ENCODE measurements around the gene PSMD4. TPM values are rescaled to one million over a fixed set of nuclear protein-coding genes. Genes with fewer than 3 reads are reported as not detected.

PSMD4 gene
- polyA plus RNA-seq, 2 of the 4 experiments (the other 2 are of a cell fraction): 207 to 265 TPM

- peak; percentile 75 for TF ChIP-seq HOXB5 (CRISPR knock-in tag; IDR thresholded peaks at IDR 0.05)
- no peak for TF ChIP-seq RNF2 (IDR thresholded peaks at IDR 0.05; ENCODE audit: borderline replicate concordance, low read depth)
- 0 out of 3 replicates have a peak, but pooled peaks have one; percentile 25 for TF ChIP-seq BCL3 (IDR thresholded peaks at IDR 0.05)
- peak; percentile 68; the same call in 1 of the 2 replicates for TF ChIP-seq TFCP2L1 (CRISPR knock-in tag; IDR thresholded peaks at IDR 0.05)
- 0 out of 2 replicates have a peak, but pooled peaks have one; percentile 46 for TF ChIP-seq ESRRA (IDR thresholded peaks at IDR 0.05; ENCODE audit: borderline replicate concordance, low read length)
- TF ChIP-seq ZC3H11A (IDR thresholded peaks at IDR 0.05): no peak
- peak; percentile 56; the same call in 1 of the 2 replicates for TF ChIP-seq ELK1 (IDR thresholded peaks at IDR 0.05; ENCODE audit: low read depth, low read length)
- no peak for TF ChIP-seq RAD21 (conservative IDR thresholded peaks at IDR 0.05 in 1 of 2, IDR thresholded peaks at IDR 0.05 in 1 of 2)
- TF ChIP-seq NPAS2 (CRISPR knock-in tag; IDR thresholded peaks at IDR 0.05; ENCODE audit: borderline replicate concordance): no peak
- TF ChIP-seq RARB (CRISPR knock-in tag; IDR thresholded peaks at IDR 0.05): no peak
- no peak for TF ChIP-seq RFX5 (IDR thresholded peaks at IDR 0.05)
- no peak for TF ChIP-seq ZNF302 (CRISPR knock-in tag; IDR thresholded peaks at IDR 0.05)
- TF ChIP-seq POLR2AphosphoS2 (conservative IDR thresholded peaks at IDR 0.05; ENCODE audit: low read length): no peak
- TF ChIP-seq FOSB (CRISPR knock-in tag; IDR thresholded peaks at IDR 0.05): no peak
Observed at GRCh38 chr1:151281225-151281968, 26.9 kb downstream of the PSMD4 start (continued).

DNA sequence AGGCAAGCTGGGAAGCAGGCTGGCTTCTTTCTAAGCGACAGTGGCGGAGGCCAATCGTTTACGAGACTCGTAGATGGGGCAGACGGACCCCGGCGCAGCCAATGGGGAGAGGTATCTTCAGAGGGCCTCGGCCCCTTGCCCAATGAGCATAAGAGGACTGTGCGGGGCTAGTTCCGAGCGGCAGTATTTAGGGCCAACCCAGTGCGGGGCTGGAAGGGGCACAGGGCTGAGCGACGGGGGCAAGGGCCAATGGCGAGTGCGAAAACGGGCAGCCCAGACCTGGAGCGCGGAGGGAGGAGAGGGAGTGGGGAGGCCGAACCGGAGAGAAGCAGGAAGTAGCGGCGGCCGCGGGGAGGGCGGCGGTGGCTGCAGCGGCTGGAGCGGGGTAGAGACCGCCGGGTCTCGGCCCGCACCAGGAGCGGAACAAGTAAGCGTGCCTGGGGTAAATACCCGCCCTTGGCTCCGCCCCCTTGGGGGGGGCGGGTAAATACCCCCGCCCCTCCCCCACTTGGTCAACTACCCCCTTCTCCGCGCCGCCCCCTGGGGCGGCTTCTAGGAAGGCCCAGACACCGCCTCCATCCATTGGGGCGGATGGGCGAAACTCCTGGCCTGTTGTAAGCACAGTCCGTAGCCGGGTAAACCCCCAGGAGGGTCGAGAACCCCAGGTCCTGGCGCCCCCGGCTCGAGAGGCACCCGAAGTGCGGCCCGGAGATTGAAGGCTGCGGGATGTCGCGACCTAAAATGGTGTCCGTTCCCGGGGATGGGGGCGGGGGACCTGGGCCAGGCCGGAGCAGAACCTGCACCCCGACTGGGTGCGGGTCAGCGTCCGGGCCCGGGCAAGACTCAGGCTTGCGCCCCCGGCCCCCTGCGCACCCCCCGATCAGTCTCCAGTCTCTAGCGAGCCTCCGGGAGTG, 27.7 kb downstream of the PSMD4 start, which contains the start of gene ZNF687:
TSS of gene ZNF687 (plus strand) at position 331 of the 914 bp plus-strand sequence. CDS start 3,993 bp downstream, outside the sequence.
- WGBS (ENCODE audit: missing lambda C conversion rate): under 1% methylated on average over 43 of the region's 74 CpGs
- Histone ChIP-seq H3K4me1 (peaks cover 13% of the 10 kb centered on the region), H3K4me2 (peak within 1 kb of the TSS; percentile 97), H3K4me3 (peak within 1 kb of the TSS; percentile 75), H3K9me3 (no peaks in the 10 kb centered on the region), H3K27ac (peak within 1 kb of the TSS; percentile 90 to 92)
- ATAC-seq (peak; percentile 89 to 96), FAIRE-seq (peak; percentile 79), DNase-seq (ENCODE audit: low read depth in 1 of 2, low spot score in 1 of 2) (peak; percentile 100)
- POLR2A ChIA-PET: interaction anchor here (0.8 to 1.6 kb wide), 14 partner anchors 9 to 117 kb away, joined by 3 to 18 read pairs (median 4); partner anchors contain the start of genes PI4KB, PSMB4, PSMD4 and VPS72
- CTCF ChIA-PET: interaction anchor here (0.9 to 4.2 kb wide), 16 partner anchors 10 to 456 kb away, joined by 3 to 22 read pairs (median 4); partner anchors contain the start of gene PSMD4
- no peak for TF ChIP-seq MAZ (IDR thresholded peaks at IDR 0.05; ENCODE audit: borderline replicate concordance, low read depth, low read length)
- TF ChIP-seq, protein P1, sequence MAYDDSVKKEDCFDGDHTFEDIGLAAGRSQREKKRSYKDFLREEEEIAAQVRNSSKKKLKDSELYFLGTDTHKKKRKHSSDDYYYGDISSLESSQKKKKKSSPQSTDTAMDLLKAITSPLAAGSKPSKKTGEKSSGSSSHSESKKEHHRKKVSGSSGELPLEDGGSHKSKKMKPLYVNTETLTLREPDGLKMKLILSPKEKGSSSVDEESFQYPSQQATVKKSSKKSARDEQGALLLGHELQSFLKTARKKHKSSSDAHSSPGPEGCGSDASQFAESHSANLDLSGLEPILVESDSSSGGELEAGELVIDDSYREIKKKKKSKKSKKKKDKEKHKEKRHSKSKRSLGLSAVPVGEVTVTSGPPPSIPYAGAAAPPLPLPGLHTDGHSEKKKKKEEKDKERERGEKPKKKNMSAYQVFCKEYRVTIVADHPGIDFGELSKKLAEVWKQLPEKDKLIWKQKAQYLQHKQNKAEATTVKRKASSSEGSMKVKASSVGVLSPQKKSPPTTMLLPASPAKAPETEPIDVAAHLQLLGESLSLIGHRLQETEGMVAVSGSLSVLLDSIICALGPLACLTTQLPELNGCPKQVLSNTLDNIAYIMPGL (CRISPR knock-in tag; IDR thresholded peaks at IDR 0.05; ENCODE audit: borderline replicate concordance): no peak
- no peak for TF ChIP-seq MAFK (IDR thresholded peaks at IDR 0.05; ENCODE audit: partially characterized antibody)
- peak; percentile 53 to 74; a peak in 4 of 5 replicates for TF ChIP-seq JUN (IDR thresholded peaks at IDR 0.05)
- TF ChIP-seq POLR2A (IDR thresholded peaks at IDR 0.05; ENCODE audit: low read length): peak; percentile 64
- TF ChIP-seq HEYL (CRISPR knock-in tag; IDR thresholded peaks at IDR 0.05): no peak
- TF ChIP-seq, protein P2, sequence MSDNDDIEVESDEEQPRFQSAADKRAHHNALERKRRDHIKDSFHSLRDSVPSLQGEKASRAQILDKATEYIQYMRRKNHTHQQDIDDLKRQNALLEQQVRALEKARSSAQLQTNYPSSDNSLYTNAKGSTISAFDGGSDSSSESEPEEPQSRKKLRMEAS (IDR thresholded peaks at IDR 0.05): peak; percentile 11; the same call in 1 of the 2 replicates
- no peak for TF ChIP-seq FOSL2 (IDR thresholded peaks at IDR 0.05)
- TF ChIP-seq FOSL2 (CRISPR knock-in tag; IDR thresholded peaks at IDR 0.05): no peak
- peak; percentile 64; the same call in 1 of the 2 replicates for TF ChIP-seq RFX5 (IDR thresholded peaks at IDR 0.05)
- peak; percentile 63; the same call in 1 of the 2 replicates for TF ChIP-seq PHF8 (IDR thresholded peaks at IDR 0.05; ENCODE audit: borderline replicate concordance, low read depth)
- peak; percentile 22; the same call in 1 of the 2 replicates for TF ChIP-seq TP53 (CRISPR knock-in tag; IDR thresholded peaks at IDR 0.05)
- peak; percentile 66; the same call in 1 of the 3 replicates for TF ChIP-seq BCL3 (IDR thresholded peaks at IDR 0.05)
- 0 out of 2 replicates have a peak, but pooled peaks have one; percentile 15 for TF ChIP-seq KDM5A (IDR thresholded peaks at IDR 0.05)
- no peak for TF ChIP-seq GATA3 (IDR thresholded peaks at IDR 0.05; ENCODE audit: borderline replicate concordance)
- no peak for TF ChIP-seq SMC3 (IDR thresholded peaks at IDR 0.05)
- TF ChIP-seq RCOR1 (IDR thresholded peaks at IDR 0.05; ENCODE audit: low read depth, low read length): no peak
- peak; percentile 40 for TF ChIP-seq CHD2 (IDR thresholded peaks at IDR 0.05; ENCODE audit: low read length, partially characterized antibody)
